HCT116 (cell line): Measurements from ENCODE around the gene SLC25A22. TPM values are rescaled to one million over a fixed set of nuclear protein-coding genes. Genes with fewer than 3 reads are reported as not detected.

Experiments used
- ATAC-seq: fragments of 200-7000 bp; cut with Tn5 transposase; 2 replicates; pipeline ENCODE4 v1.9.1; 2020; ENCODE audit warnings: mild to moderate bottlenecking, moderate library complexity
- BruUV-seq: library from RNA; stranded (reverse); fragments of 400-500 nt; replicated peaks from 2 replicates; lab custom pipeline; 2021; lab: Mats Ljungman, UMichigan
- CTCF ChIA-PET: fragments of 300-600 bp; sonication (Branson Sonifier 250); formaldehyde crosslinking; loops from one replicate; lab custom pipeline; 2021; ENCODE audit warnings: antibody characterized with exemption; lab: Charles Lee
- POLR2A ChIA-PET: fragments of 300-600, 350-600 bp; sonication (Branson Sonifier 250); formaldehyde crosslinking; loops from one replicate; lab custom pipeline; 2021; ENCODE audit warnings: antibody characterized with exemption; lab: Charles Lee
- RAD21 ChIA-PET, 2 experiments: fragments of 300-600 bp; sonication (Branson Sonifier 250); formaldehyde crosslinking; loops; one replicate each; lab custom pipeline; 2023; ENCODE audit warnings: low total read pairs in 2 of 2; ENCODE audit not compliant: uncharacterized antibody in 2 of 2, unreplicated experiment in 2 of 2, low non-redundant PET in 1 of 2; lab: Charles Lee
- DNase-seq: peaks from one replicate; pipeline ENCODE4 v3.0.0-alpha.2; 2010; ENCODE audit warnings: low read depth, low spot score
- H2AFZ ChIP-seq: fragments of 200-600 bp; shearing (Covaris generic), sonication (generic); 2 replicates; pipeline ENCODE4 v1.6.1; 2017; ENCODE audit warnings: low read depth, mixed run types, mixed read lengths, antibody characterized with exemption, low read length; ENCODE audit not compliant: poor library complexity, severe bottlenecking
- H3K27ac ChIP-seq: 2 replicates; pipeline ENCODE4 v1.5.1; 2012; ENCODE audit warnings: low read depth, low read length
- H3K27me3 ChIP-seq: fragments of 200-600 bp; sonication (generic); 2 replicates; pipeline ENCODE4 v1.6.1; 2016; ENCODE audit warnings: mixed run types, low read length, mixed read lengths; ENCODE audit not compliant: insufficient read depth
- H3K36me3 ChIP-seq, 2 experiments: fragments of 200-500 bp in 1 of 2; fragments of 200-600 bp in 1 of 2; sonication (Bioruptor generic) in 1 of 2; sonication (generic) in 1 of 2; 2 replicates each; pipeline versions ENCODE4 v1.5.1 to v1.6.1; 2014 to 2016; ENCODE audit warnings: low read length in 2 of 2, inconsistent platforms in 1 of 2, mixed read lengths in 1 of 2, mixed run types in 1 of 2; ENCODE audit not compliant: insufficient read depth in 2 of 2, control insufficient read depth in 1 of 2
- H3K4me1 ChIP-seq, 2 experiments: fragments of 200-600 bp in 1 of 2; sonication (generic) in 1 of 2; 2 replicates each; pipeline versions ENCODE4 v1.5.1 to v1.6.1; 2012 to 2017; ENCODE audit warnings: low read length in 2 of 2, inconsistent platforms in 1 of 2, mild to moderate bottlenecking in 1 of 2, mixed read lengths in 1 of 2, mixed run types in 1 of 2, moderate library complexity in 1 of 2; ENCODE audit not compliant: insufficient read depth in 2 of 2, control insufficient read depth in 1 of 2
- H3K4me2 ChIP-seq: fragments of 200-600 bp; sonication (generic); 2 replicates; pipeline ENCODE4 v1.6.1; 2017; ENCODE audit warnings: mixed run types, low read length, mixed read lengths
- H3K4me3 ChIP-seq, 2 experiments: fragments of 200-600 bp in 1 of 2; sonication (generic) in 1 of 2; replicated peaks in 1 of 2; 2 replicates each; pipeline ENCODE4 v1.5.1; 2011 to 2016; ENCODE audit warnings: low read length in 2 of 2, control low read depth in 1 of 2, low read depth in 1 of 2, mild to moderate bottlenecking in 1 of 2, mixed read lengths in 1 of 2, mixed run types in 1 of 2
- H3K79me2 ChIP-seq: fragments of 200-600 bp; sonication (generic); 2 replicates; pipeline ENCODE4 v1.6.1; 2017; ENCODE audit warnings: mild to moderate bottlenecking, mixed run types, low read length, moderate library complexity, mixed read lengths; ENCODE audit not compliant: insufficient read depth
- H3K9ac ChIP-seq: fragments of 200-600 bp; sonication (generic); 2 replicates; pipeline ENCODE4 v1.6.1; 2016; ENCODE audit warnings: low read length, mixed read lengths
- H3K9me2 ChIP-seq: fragments of 200-600 bp; sonication (generic), shearing (Covaris generic); 2 replicates; pipeline ENCODE4 v1.6.1; 2017; ENCODE audit warnings: mixed run types, mild to moderate bottlenecking, moderate library complexity; ENCODE audit not compliant: insufficient read depth
- H3K9me3 ChIP-seq, 2 experiments: fragments of 200-500 bp in 1 of 2; fragments of 200-600 bp in 1 of 2; sonication (Bioruptor generic) in 1 of 2; sonication (generic) in 1 of 2; 2 replicates each; pipeline ENCODE4 v1.6.1; 2014 to 2017; ENCODE audit warnings: low read length in 2 of 2, mixed read lengths in 2 of 2, inconsistent platforms in 1 of 2, low read depth in 1 of 2, mild to moderate bottlenecking in 1 of 2, mixed run types in 1 of 2, moderate library complexity in 1 of 2; ENCODE audit not compliant: control insufficient read depth in 1 of 2, insufficient read depth in 1 of 2
- H4K20me1 ChIP-seq: fragments of 200-600 bp; sonication (generic), shearing (Covaris generic); 2 replicates; pipeline ENCODE4 v1.6.1; 2017; ENCODE audit warnings: mixed run types, mild to moderate bottlenecking, moderate library complexity; ENCODE audit not compliant: insufficient read depth
- CTCF ChIP-seq, 3 experiments: fragments of 200-600 bp in 1 of 3; sonication (generic) in 1 of 3; IDR thresholded peaks in 2 of 3; conservative IDR thresholded peaks in 1 of 3; 2 replicates each; pipeline ENCODE4 v1.5.1; 2012 to 2017; ENCODE audit warnings: low read depth in 2 of 3, low read length in 2 of 3, antibody characterized with exemption in 1 of 3, borderline replicate concordance in 1 of 3, control low read depth in 1 of 3, mild to moderate bottlenecking in 1 of 3, mixed read lengths in 1 of 3, mixed run types in 1 of 3, moderate library complexity in 1 of 3; ENCODE audit not compliant: insufficient read depth in 1 of 3
- ELF1 ChIP-seq: IDR thresholded peaks from 2 replicates; pipeline ENCODE4 v1.6.1; 2012; ENCODE audit warnings: low read depth, borderline replicate concordance
- POLR2AphosphoS5 ChIP-seq: IDR thresholded peaks from 2 replicates; pipeline ENCODE4 v1.6.1; 2011; ENCODE audit warnings: mild to moderate bottlenecking, low read depth, low read length, moderate library complexity
- ZNF274 ChIP-seq: fragments of 200-500 bp; sonication (Bioruptor generic); IDR thresholded peaks from 2 replicates; pipeline ENCODE4 v1.6.1; 2014; ENCODE audit warnings: mild to moderate bottlenecking, low read depth, low read length, inconsistent platforms
- intact Hi-C: fragments of 100-400 bp; cut with micrococcal nuclease; formaldehyde crosslinking; loops from 2 replicates; pipeline ENCODE4 v1.10.0; 2022
- total RNA-seq: library from RNA; stranded (reverse); gene quantifications from one replicate; pipeline ENCODE4 v1.2.1, GENCODE V29; 2021; ENCODE audit not compliant: unreplicated experiment

SLC25A22 gene
- total RNA-seq, 1 experiment from 2014 or later: 62.0 TPM

GRCh38 chr11:763549-764321, 34.3 kb downstream of the SLC25A22 start:
- H3K4me3 ChIP-seq: 0 out of 4 replicates have a peak overlapping the region, but pooled peaks of 1 of the 2 experiments have one; percentile 18
- RAD21 ChIA-PET: interaction anchor here in 1 of 2 experiments (0.7 kb wide), 1 partner anchor 357 kb away, joined by 4 read pairs; no protein-coding TSS in a partner anchor
- H3K9ac ChIP-seq: peak overlapping the region; percentile 63
- BruUV-seq: no TSS peak
- H4K20me1 ChIP-seq: peaks cover 5% of the 10 kb centered on the region; the same call in 1 of the 2 replicates
- peaks cover 31 to 56% of the 10 kb centered on the region in 2 experiments for H3K36me3 ChIP-seq
- no peaks in the 10 kb centered on the region for H3K27me3 ChIP-seq
- DNase-seq (no peak), ATAC-seq (peak; percentile 13; the same call in 1 of the 2 replicates)
- H3K27ac ChIP-seq: peak overlapping the region; percentile 45
- peaks cover 9% of the 10 kb centered on the region; the same call in 1 of the 2 replicates for H3K79me2 ChIP-seq
- TF ChIP-seq ELF1 (no peak), CTCF (IDR thresholded peaks at IDR 0.05 in 2 of 3, conservative IDR thresholded peaks at IDR 0.05 in 1 of 3; ENCODE audit: borderline replicate concordance in 1 of 3, insufficient read depth in 1 of 3, low read depth in 2 of 3, low read length in 2 of 3) (0 out of 6 replicates have a peak, but pooled peaks of 1 of the 3 experiments have one; percentile 10), POLR2AphosphoS5 (peak; percentile 24; the same call in 1 of the 2 replicates), ZNF274 (no peak)
- H2AFZ ChIP-seq: no peak overlapping the region
- no peaks in the 10 kb centered on the region for H3K9me3 ChIP-seq
- H3K9me2 ChIP-seq: no peaks in the 10 kb centered on the region
- intact Hi-C loops: loop anchor here (2.0 kb wide), 1 partner anchor 35 kb away; no protein-coding TSS in a partner anchor
- POLR2A ChIA-PET: interaction anchor here (0.6 to 2.5 kb wide), 5 partner anchors 13 to 1224 kb away, joined by 4 to 9 read pairs (median 5); partner anchors contain the start of gene PNPLA2
- H3K4me1 ChIP-seq: peaks cover 20 to 48% of the 10 kb centered on the region in 2 experiments
- H3K4me2 ChIP-seq: peak overlapping the region; percentile 74
- CTCF ChIA-PET: interaction anchor here (0.8 to 1.9 kb wide), 5 partner anchors 11 to 67 kb away, joined by 3 to 10 read pairs (median 4); partner anchors contain the start of gene TALDO1
